Metanephros (tissue), 1 donor: ENCODE measurements around the gene HELZ2. TPM values are rescaled to one million over a fixed set of nuclear protein-coding genes. Genes with fewer than 3 reads are reported as not detected.

Experiments
- total RNA-seq: library from RNA; depleted of rRNA; stranded (reverse); fragments of >200 nt; gene quantifications from one replicate; pipeline ENCODE4 v1.2.3, GENCODE V29; 2014

The HELZ2 gene
- 29.0 TPM for total RNA-seq

GRCh38 chr20:63574156-63574828, at the start of gene HELZ2:
HELZ2 (minus strand) TSS chr20:63574239; CDS start chr20:63572385, 1,854 bp downstream.

GRCh38 chr20:63553933-63554290, 20.1 kb downstream of the HELZ2 start, which contains the start of gene FNDC11:
FNDC11 (plus strand) TSS chr20:63554159; CDS start chr20:63555664, 1,505 bp downstream.

GRCh38 chr20:63547725-63548480, 26.1 kb downstream of the HELZ2 start, which contains the start of gene SRMS:
SRMS (minus strand) TSS chr20:63547749; CDS start chr20:63547463, 286 bp downstream.

GRCh38 chr20:63536997-63537524, 37.0 kb downstream of the HELZ2 start, which contains the start of gene PTK6:
PTK6 (minus strand) TSS chr20:63537376; CDS start chr20:63537314, 62 bp downstream.

Other genes starting within 250 kb of the HELZ2 start
- 13.1 TPM for gene CHRNA4, start 212.9 kb downstream of the HELZ2 start, total RNA-seq
- 5.2 TPM for gene KCNQ2, start 101.6 kb downstream of the HELZ2 start, total RNA-seq
- 139 TPM for gene EEF1A2, start 75.2 kb downstream of the HELZ2 start, total RNA-seq
- gene PPDPF, start 53.5 kb downstream of the HELZ2 start, total RNA-seq: 200 TPM
- 0.76 TPM for gene PTK6, start 36.9 kb downstream of the HELZ2 start, total RNA-seq
- 0.12 TPM for gene SRMS, start 26.5 kb downstream of the HELZ2 start, total RNA-seq
- 1.6 TPM for gene FNDC11, start 20.1 kb downstream of the HELZ2 start, total RNA-seq
- gene GMEB2, start 52.9 kb upstream of the HELZ2 start, total RNA-seq: 14.0 TPM
- 20.6 TPM for gene STMN3, start 79.2 kb upstream of the HELZ2 start, total RNA-seq
- gene RTEL1, start 84.1 kb upstream of the HELZ2 start, total RNA-seq: 30.5 TPM
- gene TNFRSF6B, start 122.4 kb upstream of the HELZ2 start, total RNA-seq: 4.3 TPM
- gene ARFRP1, start 133.7 kb upstream of the HELZ2 start, total RNA-seq: 36.9 TPM
- gene ZGPAT, start 133.8 kb upstream of the HELZ2 start, total RNA-seq: 16.8 TPM
- gene LIME1, start 162.4 kb upstream of the HELZ2 start, total RNA-seq: 7.5 TPM
- 50.4 TPM for gene SLC2A4RG, start 165.5 kb upstream of the HELZ2 start, total RNA-seq